Astrocyte of the hippocampus (primary cell): ENCODE results near the gene WDR82.

Experiments used
- DNase-seq: peaks from one replicate; pipeline ENCODE4 v3.0.0; 2011; ENCODE audit warnings: low read depth, low spot score

WDR82 gene

GRCh38 chr3:52238761-52239701 is 39.4 kb downstream of the WDR82 start, which contains the start of gene TWF2:
Gene TWF2 (minus strand): TSS chr3:52239158. CDS start chr3:52239016, 142 bp downstream.
- peak; percentile 94 for DNase-seq

DNA sequence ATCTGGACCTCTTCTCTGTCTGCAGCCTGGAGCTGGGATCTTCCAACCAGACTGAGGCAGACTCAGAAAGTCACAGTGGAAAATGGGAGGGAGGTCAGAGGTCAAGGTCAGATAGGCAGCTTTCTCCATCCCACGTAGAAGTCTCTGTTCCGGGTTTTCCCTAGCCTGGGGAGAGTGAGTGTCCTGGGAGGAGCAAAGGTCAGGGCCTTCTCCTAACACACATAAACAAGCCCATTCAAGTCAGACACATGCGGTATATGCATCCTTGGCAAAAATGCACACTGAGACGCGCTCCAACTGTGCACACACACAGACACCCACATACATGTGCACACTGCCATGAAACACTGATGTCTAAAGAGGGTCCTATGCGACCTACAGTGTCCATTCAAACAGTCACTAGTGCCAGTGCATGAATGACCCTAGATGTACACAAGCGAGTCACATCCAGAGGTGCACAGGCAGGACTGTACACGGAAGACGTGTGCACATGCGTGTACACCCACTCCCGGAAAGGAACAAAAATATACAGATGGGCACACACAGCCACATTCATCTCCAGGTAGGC is 40.2 kb downstream of the WDR82 start:
- peak; percentile 41 for DNase-seq

GRCh38 chr3:52237657-52238172 is 40.7 kb downstream of the WDR82 start:
- peak; percentile 95 for DNase-seq

DNA sequence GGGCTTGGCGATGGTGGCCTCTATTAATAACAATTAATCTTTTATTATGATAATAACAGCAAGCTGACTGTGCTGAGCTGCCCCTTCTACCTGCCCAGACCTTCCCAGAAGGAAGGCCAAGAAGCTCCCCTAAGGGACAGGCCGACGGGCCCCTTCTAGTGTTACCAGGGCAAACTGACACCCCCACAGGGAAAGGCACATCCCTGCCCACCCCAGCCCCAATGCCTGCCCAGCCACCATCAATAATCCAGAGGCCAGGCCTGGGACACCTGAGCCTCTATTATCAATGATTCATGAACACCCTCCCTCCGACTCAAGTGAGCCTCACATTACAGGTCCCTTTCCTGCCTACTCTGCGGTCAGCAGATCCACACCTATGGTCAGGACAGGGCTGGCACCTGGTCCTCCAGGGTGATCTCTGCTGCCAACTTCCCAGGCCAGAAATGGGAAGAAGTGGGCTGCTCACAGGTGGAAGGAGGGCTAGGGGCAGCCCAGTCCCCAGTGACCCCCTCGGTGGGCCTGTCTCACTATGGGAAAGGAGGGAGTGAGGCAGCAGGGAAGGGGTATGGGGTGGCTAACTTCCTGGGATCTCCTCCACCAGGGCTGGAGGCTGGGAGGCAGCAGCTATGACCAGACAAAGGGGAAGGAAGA is 41.3 kb downstream of the WDR82 start:
- DNase-seq = no peak

GRCh38 chr3:52236424-52236886 is 42.0 kb downstream of the WDR82 start:
- no peak for DNase-seq

DNA sequence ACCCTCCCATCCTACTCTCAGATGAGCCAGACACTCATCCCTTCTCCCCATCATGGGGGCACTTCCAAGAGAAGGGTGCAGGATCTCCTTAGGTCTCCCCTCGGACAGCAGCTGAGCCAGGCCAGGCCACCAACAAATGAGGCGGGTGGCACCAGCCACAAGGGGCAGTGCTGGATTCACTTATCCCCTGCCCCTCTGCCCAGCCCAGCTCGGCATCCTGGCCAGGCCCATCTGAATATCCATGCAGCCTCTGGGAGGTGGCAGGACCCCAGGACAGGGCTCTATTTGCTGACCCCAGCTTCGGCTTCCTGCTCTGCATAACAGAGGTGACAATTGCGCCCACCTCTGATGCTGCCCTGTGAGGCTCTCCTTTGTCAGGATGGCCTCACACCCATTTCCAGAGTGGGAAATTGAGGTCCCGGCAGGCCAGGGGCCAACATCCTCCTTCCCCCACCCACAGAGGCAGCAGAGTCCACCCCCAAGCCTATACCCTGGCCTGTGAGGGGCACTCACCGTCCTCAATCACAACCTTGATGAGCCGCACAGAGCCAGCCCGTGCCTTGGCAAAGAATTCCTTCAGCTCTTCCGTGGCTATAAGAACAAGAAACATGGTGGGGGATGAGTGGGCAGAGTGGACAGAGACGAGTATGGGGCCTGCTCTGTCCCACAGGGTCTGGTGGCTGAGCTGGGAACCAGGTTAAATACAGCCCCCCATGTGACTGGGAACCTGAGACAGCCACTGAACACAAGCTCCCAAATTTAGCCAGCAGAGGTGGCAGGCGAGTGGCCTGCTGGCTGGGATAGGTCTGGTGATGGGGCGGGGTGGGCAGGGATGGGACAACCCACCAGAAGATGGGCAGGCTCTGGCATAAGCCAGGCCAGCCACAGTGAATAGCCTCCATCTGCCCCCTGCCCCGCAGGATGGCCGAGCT is 43.7 kb downstream of the WDR82 start:
- DNase-seq = no peak

GRCh38 chr3:52233968-52234367 is 44.5 kb downstream of the WDR82 start:
- no peak for DNase-seq

DNA sequence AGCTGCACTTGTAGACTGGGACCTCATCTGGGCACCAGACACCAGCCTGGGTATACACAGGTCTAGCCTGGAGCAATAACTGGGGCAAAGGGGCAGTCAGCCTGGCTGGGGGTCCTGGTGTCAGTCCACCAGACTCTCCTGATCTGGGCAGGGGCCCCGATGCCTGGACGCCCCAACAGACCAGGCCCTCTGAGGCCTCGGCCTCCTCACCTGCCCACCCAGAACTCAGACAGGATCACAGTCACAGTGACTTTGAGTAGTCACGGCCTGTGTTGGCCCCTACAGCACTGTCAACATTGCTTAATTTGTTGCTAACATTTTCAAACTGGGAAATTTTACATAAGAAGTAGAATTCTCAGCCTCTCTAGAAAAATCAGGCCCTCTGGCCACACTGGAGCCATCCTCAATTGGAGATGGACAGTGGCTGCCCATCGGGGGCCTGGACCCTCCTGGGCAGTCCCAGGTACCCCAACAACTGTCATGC is 45.3 kb downstream of the WDR82 start:
- DNase-seq = no peak

DNA sequence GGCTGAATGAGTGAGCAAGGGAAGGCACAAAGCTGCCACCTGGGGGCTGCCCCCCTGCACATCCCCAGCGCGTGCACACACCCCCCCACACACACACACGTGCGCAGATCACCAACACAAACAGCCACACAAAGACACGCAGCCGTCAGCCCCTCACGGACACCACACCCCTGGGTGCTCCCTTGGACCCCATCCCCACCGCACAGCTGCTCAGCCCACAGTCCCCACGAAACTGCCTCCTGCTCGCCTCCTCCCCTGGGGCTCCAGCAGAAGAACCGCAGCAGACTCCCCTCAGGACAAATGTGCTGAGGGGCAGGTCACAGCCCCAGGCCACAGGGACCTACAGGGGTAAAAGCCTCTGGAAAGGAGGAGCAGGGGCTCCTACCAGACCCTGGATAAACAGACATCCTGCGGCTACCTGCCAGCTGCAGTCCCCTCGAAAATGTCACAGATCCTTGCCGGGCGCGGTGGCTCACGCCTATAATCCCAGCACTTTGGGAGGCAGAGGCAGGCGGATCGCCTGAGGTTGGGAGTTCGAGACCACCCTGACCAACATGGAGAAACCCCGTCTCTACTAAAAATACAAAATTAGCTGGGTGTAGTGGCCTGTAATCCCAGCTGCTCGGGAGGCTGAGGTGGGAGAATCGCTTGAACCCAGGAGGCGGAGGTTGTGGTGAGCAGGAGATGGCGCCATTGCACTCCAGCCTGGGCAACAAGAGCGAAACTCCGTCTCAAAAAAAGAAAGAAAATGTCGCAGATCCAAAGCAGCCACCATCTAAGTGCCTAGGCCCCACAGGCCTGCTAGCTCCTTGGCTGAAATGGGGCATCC is 46.0 kb downstream of the WDR82 start:
- no peak for DNase-seq

DNA sequence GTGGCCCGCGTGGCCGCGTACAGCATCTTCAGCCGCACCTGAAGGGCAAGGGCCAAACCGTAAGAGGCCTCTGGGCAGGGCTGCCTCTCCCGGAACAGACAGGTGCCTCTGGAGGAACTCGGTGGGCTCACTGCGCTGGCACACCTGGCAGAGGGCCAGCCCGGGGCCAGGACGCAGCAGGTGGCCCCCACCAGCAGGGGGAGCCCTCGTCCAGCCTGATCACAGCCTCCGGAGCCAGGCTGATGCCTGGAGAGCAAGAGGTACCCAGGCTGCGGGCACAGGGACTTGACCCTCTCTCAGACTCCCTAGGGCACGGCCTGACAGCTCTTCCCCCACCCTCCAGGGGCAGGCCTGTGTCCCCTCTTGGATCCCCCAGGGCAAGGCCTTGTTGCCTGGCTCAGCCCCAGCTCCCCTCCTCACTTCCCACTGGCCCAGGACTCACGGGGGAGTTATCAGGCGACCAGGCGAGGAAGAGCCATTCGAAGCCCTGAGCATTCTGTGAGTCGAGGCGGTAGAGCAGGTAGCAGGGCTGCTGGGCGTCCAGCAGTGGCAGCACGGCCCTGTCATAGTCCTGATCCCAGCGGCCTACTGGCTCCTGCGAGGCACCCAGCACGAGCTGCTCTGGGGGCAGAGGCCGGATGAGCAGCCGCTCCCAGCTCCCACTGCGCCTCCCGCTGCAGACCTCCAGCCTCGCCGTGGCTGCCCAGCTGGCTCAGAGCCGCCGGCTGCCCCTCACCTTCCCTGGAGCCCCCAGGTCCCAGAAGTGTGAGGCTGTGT is 46.8 kb downstream of the WDR82 start:
- peak; percentile 69 for DNase-seq

DNA sequence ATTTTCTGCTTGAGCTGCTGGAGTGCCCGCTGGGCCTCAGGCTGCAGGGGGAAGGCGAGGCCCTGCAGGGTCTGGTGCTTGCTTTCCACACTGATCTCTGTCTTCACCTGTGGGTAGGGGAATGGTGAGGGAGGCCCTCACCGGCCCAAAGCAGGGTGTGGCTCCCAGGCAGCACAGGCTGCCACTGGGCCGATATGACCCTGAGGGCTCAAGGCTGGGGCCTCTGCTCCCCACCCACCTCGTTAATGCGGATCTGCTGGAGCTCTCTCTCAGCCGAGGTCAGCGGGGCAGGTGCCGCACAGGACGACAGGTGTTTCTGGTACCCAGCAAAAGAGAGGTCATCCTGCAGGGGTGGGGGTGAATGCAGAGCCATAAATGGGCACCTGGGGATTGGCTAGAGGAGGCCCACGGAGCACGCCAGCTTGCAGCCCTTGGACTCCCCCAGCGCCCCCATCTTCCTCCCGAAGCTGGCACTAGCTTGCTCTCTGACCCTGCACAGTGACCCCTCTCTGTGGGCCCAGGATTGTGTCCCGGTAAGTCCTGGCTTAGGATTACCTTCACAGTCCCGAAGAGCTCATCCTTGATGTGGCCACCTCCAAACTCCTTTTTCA is 47.5 kb downstream of the WDR82 start:
- DNase-seq = no peak

- no peak for DNase-seq
These were observed 48.0 kb downstream of the WDR82 start for GRCh38 chr3:52230461-52230860.

- DNase-seq = no peak
These were observed 48.8 kb downstream of the WDR82 start for GRCh38 chr3:52229656-52230055.

GRCh38 chr3:52228751-52229291 is 49.6 kb downstream of the WDR82 start:
- no peak for DNase-seq

DNA sequence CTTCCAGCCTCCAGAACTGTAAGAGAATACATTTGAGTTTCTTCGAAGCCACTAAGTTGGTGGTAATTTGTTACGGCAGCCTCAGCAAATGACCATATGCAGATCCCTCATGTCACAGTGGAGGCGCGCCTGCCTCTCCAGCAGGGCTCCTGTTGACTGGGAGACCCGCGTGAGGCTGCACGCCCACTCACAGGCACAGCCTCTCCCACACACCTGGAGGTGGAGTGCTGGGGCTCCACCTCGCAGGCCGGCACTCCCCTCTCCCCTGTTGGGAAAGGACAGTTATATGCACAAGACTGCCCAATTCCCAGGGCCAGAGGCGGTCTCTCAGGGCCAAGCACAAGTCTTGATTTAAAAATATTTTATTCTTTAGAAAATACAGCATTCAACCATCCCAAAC is 50.2 kb downstream of the WDR82 start:
- no peak for DNase-seq

DNA sequence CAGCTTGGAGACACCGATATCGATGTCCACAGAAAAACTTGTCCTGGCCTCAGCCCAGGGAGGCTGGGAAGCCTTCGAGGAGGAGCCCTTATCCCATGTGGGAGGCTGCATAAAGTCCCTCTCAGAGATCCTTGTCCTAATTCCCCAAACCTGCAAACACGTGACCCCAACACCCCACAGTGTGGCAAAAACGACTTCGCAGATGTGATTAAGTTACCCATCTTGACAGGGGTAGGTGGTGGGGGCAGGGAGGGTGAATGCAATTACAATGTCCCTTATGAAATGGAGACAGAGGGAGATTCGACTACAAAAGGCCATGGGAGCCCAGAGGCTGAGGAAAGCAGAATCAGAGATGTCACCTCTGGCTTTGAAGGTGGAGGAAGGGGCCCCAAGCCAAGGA is 50.7 kb downstream of the WDR82 start:
- no peak for DNase-seq

DNA sequence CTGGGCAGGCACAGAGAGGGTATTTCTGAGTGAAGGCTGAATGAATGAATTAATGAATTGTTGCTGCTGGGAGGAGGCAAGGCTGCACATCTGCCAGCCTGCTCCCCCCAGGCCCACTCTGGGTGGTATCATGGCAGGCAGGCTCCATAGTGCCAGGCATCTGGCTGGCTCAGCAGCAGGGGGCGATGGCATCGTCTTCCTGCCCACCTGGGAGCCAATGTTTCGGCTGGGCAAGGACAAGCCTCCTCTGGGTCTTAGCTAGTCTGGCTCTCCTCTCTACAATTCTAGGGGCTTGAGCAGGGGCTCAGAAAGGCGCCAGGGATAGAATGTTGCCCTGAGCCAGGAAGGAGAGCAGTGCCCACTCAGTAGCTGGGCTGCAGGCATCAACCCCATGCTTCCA is 51.3 kb downstream of the WDR82 start:
- no peak for DNase-seq

- DNase-seq = no peak
These were observed 52.1 kb downstream of the WDR82 start for GRCh38 chr3:52226229-52226817.
